GM08714 (cell line): ENCODE results near the gene GC.
"Not testable (repeated sequence)": the region's sequence is repeated elsewhere in the genome, so short reads cannot be mapped to it uniquely, and the experiment has no call there.

Source experiments
- H3K4me3 ChIP-seq: fragments of 200-500 bp; sonication (Bioruptor generic); 2 replicates; pipeline ENCODE4 v1.5.1; 2014; ENCODE audit warnings: mild to moderate bottlenecking, low read length, inconsistent platforms
- ZNF274 ChIP-seq: IDR thresholded peaks from 2 replicates; pipeline ENCODE4 v1.6.1; 2012; ENCODE audit warnings: mild to moderate bottlenecking, low read depth, low read length

The GC gene, protein sequence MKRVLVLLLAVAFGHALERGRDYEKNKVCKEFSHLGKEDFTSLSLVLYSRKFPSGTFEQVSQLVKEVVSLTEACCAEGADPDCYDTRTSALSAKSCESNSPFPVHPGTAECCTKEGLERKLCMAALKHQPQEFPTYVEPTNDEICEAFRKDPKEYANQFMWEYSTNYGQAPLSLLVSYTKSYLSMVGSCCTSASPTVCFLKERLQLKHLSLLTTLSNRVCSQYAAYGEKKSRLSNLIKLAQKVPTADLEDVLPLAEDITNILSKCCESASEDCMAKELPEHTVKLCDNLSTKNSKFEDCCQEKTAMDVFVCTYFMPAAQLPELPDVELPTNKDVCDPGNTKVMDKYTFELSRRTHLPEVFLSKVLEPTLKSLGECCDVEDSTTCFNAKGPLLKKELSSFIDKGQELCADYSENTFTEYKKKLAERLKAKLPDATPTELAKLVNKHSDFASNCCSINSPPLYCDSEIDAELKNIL

DNA sequence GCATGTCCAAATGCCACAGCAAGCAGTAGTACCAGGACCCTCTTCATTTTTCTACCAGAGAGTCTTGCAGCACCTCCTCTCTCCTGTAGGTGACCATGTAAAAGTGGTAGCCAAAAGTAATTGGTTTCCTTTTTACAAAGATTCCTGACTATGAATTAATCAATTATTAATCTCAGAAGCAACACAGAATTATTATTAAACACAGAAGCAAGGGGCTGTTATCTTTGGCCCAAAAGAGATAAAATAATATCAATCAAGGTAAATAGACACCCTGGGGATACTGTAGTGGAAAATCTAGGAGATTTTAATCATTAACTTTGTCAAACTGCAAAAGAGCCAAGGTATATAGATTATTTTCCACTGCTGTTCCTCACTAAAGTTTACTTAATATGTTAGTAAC is at the start of gene GC:
Gene GC (minus strand): TSS at position 108 of the 400 bp plus-strand sequence. CDS start 61 bp downstream, at position 47.
- no peak for TF ChIP-seq ZNF274
- no peak within 1 kb of the TSS for H3K4me3 ChIP-seq

- TF ChIP-seq ZNF274 = no peak
- H3K4me3 ChIP-seq = no peak overlapping the region
Observed at GRCh38 chr4:71833232-71833900, 49.5 kb upstream of the GC start.

GRCh38 chr4:71832049-71832448 is 48.2 kb upstream of the GC start:
- no peak for TF ChIP-seq ZNF274
- H3K4me3 ChIP-seq = no peak overlapping the region

DNA sequence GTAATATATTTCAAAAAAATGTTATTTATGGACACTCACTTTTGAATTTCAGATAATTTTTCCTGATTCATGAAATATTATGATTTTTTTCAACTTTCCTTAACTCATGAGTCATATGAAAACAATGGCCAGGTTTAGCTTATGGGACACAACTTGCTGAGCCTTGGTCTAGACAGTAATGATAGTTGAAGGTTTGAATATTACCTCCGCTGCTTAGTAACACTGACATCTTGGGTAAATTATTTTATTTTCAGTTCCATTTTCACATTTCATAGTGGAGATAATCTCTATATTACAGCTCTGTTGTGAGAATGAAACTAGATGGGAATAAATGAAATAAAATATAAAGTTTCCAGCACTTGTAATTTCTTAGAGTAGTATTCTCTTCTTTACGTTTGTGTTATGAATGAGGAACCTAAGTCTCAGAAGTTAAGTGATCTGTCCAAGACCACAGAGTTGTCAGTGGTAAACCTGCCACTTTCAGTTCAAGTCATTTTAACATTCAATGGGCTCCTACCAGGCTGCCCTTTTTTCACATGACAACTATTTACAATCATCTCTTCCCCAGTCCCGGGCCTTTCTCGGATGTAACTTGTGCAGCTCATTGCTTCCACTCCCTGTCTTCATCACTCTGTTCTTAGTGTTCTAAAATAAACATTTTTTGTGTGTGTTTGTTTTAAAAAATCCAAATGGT is 46.8 kb upstream of the GC start:
- no peak for TF ChIP-seq ZNF274

GRCh38 chr4:71828470-71828869 is 44.6 kb upstream of the GC start:
- H3K4me3 ChIP-seq = no peak overlapping the region

More for the DNA sequence above, 46.8 kb upstream of the GC start:
- H3K4me3 ChIP-seq = no peak overlapping the region

DNA sequence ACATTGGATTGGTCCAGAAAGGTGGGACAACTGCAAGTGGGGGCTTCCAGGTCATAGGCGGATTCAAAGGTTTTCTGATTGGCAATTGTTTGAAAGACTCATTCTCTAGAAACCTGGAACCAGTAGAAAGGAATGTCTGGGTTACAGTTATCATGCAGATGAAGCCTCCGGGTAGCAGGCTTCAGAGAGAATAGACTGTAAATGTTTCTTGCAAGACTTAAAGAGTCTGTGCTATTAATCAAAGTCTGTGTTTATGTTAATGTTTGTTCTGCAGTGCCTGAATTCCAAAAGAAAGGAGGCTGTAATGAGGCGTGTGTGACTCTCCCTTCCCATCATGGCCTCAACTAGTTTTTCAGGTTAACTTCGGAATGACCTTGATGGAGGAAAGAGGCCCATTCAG is 43.9 kb upstream of the GC start:
- no peak overlapping the region for H3K4me3 ChIP-seq
- no peak for TF ChIP-seq ZNF274

More at GRCh38 chr4:71828470-71828869, 44.6 kb upstream of the GC start:
- TF ChIP-seq ZNF274 = no peak

DNA sequence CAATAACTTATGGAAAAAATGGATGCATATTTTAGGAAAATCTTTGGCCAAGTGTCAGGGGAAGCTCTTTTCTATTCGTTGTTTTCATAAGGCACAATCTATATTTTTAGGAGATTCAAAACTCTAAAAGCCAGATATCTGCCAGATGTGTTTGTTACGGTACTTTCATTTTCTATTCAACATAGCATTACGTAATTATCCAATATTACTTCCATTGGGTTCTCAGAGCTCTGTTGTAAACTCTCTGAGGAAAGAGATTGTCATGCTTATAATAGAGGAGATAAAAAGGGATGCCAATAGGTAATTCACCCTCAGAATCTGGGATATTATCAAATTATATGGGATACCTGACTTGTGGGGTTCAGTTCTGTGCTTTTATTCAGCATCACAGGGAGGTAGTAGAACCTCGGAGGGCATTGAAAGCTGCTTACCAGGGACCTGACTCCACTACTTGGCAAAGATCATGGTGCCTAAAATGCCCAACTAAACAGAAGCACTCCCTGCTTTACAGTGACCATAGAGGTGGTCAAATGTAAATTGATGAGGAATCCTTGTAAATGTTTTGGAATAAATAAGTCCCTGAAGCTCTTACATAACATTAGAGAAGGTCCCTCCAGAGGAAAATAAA is 32.9 kb upstream of the GC start:
- no peak overlapping the region for H3K4me3 ChIP-seq
- TF ChIP-seq ZNF274 = no peak

DNA sequence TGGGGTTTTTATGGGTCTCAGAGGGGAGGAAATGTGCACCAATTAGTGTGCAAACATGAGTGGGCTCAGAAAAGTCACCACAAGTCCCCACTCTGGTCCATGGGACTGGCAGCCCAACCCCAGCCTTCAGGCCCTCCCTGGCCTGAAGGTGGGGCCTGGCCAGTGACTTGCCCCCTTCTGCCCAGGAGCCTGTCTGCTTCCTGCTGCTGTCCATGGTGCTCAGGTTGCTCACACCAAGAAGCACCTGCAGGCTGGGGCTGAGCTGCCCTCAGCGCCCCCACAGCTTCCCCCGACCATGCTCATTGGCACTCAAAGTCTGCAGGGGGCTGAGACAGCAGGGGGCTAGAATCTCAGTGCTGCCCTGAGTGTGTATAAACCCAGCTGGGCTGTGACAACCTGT is 30.6 kb upstream of the GC start:
- TF ChIP-seq ZNF274 = no peak
- H3K4me3 ChIP-seq = no peak overlapping the region

DNA sequence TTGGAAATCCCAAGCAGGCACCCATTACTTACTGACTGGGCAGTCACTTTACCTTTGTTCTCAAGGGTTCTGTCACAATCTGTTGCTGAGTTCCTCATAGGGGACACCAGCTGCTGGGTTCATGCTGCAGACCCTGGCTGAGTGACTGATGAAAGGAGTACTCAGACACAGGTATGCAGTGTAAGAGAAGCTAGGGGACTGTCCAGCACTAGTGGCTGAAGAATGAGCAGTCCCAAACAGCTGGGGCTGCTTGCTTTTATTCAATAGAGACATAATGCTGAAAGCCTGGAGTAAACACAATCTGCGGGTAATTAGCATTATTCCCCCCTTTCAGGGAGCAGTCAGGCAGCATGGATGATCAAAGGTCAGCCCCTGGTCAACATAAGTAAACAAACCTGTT is 25.9 kb upstream of the GC start:
- not testable (repeated sequence) for H3K4me3 ChIP-seq

GRCh38 chr4:71807469-71807868 is 23.6 kb upstream of the GC start:
- no peak overlapping the region for H3K4me3 ChIP-seq
- TF ChIP-seq ZNF274 = no peak

GRCh38 chr4:71805230-71805629 is 21.4 kb upstream of the GC start:
- H3K4me3 ChIP-seq = not testable (repeated sequence)

GRCh38 chr4:71804017-71804697 is 20.3 kb upstream of the GC start:
- not testable (repeated sequence) for H3K4me3 ChIP-seq

DNA sequence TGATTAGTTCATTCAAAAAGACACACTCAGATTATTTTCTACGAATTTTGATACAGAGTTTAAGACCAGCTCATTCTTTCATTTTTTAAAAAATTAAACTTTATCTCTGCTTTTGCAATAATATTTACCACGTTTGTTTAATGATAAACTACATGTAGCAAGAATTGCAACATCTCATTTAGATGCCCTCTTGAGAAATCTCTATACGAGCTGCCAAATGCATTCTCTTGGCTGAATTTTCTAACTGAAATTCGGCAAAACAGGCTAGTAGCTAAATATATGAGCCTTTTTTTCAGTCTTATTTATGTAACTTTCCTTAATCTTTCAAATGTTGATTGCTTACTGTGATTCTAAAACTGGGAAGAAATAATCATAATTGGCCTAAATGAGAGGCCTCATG is 2.1 kb upstream of the GC start:
- no peak overlapping the region for H3K4me3 ChIP-seq
- TF ChIP-seq ZNF274 = no peak
